HL-60 (cell line): ENCODE measurements around the gene NOTCH4.

Source experiments
- microRNA-seq: library from miRNA; unstranded; fragments of <30 nt; microRNA quantifications from one replicate; pipeline ENCODE4, GENCODE V29; 2018

Gene NOTCH4

Small RNA genes lying within 50 kb of the gene (microRNA-seq; reads per million reads assigned to microRNA genes)
- gene MIR6721 (2.1 reads per million), gene MIR6833 (1.2 reads per million)
